Left renal pelvis (tissue), 4 donors: ENCODE results near the gene TK1. TPM values are rescaled to one million over a fixed set of nuclear protein-coding genes. Genes with fewer than 3 reads are reported as not detected.

ENCODE experiments used
- DNase-seq, 4 donors: peaks; one replicate each; pipeline ENCODE4 v3.0.0-alpha.2; 2013; ENCODE audit warnings: low read depth in 4 of 4, low spot score in 3 of 4
- polyA plus RNA-seq, 4 donors: library from polyadenylated mRNA; unstranded; fragments of 120-200 nt; gene quantifications; one replicate each; pipeline ENCODE4 v1.2.1, GENCODE V29; 2013; ENCODE audit not compliant: insufficient read length in 4 of 4

The TK1 gene
- polyA plus RNA-seq, 4 donors: 21.1 to 37.3 (median 25.9) TPM

DNA sequence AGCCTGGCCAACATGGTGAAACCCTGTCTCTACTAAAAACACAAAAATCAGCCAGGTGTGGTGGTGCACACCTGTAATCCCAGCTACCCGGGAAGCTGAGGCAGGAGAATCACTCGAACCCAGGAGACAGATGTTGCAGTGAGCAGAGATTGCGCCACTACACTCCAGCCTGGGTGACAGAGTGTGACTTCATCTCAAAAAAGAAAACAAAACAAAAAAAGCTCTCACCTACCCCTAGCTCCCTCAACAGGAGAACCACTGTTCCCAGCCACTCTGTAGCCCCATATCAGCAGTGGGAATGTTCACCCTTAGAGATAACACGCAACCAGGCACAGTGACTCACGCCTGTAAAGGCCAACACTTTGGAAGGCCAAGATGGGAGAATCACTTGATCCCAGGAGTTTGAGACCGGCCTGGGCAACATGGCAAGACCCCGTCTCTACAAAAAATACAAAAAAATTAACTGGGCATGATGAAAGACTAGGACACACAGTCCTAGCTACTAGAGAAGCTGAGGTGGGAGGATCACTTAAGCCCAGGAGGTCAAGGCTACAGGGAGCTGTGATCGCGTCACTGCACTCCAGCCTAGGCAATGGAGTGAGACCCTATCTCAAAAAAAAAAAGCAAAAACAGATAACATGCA is 50.9 kb downstream of the TK1 start:
- no peak for DNase-seq

DNA sequence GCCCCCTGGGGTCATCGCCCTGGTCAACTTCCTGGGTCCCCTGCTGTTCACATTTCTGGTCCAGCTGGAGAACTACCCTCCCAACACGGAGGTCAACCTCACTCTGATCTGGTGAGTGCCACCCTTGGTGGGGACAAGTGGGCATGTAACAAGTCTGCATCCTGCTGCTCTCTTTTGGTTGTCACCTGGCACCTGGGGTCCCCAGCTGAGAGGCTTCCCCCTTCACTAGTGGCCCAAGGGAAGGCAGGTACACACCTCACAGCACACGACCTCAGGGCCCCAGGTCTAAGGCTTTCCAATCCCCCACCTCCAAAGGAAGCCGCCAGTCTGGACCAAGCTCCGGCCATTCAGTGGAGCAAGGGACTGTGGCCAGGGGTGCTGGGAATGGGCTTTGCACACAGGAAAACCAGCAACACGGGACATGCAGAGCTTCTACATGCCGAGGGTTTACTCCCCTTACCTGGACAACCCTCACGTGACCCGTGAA is 51.9 kb downstream of the TK1 start:
- no peak for DNase-seq

DNA sequence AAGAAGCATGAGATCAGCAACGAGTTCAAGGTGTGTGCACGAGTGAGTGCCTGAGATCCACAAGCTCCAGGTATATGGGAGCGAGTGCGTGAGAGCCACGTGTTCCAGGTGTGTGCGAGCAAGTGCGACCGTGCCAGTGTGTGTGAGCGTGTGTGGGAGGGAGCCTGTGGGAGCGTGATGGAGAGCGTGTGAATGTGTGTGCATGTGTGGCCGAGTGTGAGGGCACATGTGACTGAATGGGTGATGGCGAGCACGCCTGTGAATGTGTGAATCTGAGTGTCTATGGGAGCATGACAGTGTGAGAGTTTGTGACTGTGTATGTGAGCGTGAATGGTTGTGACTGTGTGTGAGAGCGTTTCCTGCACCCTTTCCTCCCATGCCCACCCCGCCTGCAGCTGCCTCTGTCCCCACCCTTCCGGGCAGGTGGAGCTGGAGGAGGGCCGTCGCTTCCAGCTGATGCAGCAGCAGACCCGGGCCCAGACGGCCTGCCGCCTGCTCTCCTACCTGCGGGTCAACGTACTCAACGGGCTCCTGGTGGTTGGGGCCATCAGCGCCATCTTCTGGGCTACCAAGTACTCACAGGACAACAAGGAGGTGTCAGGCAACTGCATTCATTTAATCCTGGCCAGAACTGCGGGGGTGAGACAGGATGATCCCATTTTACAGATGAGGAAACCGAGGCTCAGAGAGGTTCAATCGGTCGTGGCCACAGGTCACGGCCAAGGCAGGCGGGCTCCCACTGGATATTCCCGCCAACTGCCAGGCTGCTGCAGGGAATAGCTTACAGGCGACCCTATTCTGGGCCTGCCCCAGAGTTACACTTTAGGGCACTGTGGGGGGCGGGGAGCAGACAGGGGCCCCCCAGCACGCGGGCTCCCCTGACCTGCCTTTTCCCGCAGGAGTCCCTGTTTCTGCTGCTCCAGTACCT is 52.6 kb downstream of the TK1 start:
- no peak for DNase-seq

DNA sequence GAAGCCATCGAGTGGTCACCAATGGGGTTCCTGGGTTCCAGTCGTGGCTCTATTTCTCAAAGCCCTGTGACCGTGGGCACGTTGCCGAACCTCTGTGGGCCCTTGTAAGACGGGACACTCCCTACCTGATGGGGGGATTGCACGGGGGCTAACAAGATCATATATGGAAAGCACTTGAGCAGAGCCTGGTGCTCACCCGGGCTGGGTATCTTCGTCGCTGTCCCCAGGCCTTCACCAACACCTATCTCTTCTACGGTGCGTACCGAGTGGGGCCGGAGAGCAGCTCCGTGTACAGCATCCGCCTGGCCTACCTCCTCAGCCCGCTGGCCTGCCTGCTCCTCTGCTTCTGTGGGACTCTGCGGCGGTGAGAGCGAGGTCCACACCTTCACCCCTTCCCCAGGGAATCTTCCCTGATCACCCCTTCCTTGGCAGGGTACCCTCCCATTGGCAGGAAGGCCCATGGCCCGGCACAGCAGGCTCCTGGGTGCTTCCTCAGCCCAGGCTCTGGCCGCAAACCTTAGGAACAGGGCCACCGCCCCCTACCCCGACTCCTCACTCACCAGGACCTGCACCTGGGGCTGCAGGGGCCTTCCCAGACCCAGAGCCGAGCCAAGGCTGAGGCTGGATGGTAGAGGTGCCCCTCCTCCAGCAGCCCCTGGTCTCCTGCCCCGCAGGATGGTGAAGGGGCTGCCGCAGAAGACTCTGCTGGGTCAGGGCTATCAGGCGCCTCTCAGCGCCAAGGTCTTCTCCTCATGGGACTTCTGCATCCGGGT is 53.5 kb downstream of the TK1 start:
- no peak for DNase-seq

DNA sequence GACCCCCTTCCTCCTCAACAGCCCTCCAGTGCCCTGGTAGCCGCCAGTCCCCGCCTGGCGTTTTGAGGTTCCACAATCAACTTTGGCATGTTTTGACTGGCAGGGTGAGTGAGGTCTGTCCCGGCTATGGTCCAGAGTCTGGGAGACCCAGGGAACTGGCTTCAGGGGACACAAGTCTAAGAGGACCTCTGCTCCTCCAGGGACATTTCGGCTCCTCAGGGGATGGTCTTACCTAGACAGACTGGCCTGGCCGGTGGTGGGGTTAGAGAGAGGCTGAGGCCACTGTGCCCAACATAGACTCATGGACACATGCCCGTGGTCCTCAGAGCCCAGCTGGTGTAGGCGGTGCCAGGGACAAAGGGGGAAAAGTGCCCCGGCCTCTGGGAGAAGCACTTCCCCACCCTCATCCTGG is 54.1 kb downstream of the TK1 start:
- DNase-seq: no peak

DNA sequence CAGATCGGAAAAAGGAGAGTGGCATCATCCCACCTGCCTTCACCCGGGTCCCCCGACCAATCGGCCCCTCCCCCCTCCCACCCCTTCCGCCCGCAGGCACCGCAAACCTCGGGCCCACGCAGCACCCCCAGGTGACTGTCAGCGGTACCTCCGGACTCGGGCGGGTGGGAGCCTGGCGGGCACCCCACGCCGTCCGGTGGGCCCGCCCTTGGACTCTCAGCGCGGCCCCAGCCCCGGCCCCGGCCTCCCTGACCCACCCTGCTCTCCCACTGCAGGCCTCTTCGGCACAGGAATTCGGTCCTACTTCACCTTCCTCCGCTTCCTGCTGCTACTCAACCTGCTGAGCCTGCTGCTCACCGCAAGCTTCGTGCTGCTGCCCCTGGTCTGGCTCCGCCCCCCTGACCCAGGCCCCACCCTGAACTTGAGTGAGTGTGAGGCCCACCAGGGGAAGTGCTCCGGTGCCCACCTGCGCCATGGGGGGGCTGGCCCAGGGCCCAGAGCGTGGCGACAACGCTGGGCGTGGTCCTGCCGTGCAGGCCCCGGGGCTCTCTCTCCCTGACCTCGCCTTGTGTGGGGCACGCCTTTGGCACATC is 54.7 kb downstream of the TK1 start:
- DNase-seq: no peak

DNA sequence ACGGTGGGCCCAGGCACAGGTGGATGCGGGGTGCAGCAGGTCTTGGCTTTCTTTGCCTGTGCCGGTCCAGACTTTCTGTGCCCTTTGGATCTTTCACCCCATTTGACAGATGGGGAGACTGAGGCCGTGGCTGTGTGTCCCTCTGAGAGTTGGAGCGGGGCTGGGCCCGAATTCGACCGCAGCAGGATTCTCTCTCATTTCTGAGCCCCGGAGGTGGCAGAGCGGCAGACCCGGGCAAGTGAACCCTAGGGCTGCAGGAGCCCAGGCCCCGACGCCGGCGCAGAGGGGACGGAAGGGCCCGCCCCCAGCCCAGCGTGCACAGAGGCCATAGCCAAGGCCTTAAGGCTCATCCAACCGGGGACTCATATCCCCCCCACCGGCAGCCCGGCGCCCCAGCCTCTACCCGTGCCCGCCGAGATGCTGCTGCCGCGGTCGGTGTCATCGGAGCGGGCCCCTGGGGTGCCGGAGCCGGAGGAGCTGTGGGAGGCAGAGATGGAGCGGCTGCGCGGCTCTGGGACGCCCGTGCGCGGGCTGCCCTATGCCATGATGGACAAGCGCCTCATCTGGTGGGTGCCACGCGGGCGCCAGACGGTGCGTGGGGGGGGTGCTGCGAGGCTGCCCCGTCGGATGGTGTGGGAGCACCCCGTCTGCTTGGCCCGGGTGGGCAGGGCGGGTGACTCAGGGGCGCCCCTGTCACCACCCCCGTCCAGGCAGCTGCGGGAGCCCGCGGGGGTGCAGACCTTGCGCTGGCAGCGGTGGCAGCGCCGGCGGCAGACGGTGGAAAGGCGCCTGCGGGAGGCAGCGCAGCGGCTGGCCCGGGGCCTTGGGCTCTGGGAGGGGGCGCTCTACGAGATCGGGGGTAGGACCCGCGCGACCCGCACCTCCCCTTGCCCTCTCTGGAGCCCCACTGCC is 55.4 kb downstream of the TK1 start:
- DNase-seq: no peak

DNA sequence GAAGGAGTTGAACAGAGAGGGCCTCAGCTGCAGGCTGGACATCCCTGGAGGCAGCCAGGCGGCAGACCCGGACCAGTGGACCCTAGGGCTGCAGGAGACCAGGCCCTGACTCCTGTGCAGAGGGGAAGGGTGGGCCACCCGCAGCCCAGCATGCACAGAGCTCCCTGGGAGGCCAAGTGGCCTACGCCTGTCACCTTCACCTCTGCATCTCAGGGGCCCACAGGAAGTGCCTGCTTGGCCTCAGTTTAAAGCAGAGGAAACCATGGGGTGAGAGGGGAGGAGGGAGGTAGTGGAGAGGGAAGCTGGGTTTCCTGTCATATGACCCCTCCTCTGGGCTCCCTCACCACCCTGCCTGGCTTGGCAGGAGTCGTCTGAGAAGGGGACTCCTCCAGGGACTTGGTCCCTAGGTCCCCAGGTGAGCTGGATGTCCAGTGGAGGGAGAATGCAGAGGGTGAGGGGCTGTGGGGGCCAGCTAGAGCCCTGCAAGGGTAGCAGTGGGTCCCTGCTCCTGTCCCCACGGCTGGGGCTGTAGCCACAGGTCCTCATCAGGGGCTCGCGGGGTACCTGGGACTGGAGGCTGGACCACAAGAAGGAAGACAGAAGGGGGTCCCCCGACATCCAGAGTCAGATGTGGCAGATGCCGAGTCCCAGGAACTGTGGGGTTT is 56.3 kb downstream of the TK1 start, which contains the start of gene TMC8:
TMC8 (plus strand) TSS at position 335 of the 665 bp plus-strand sequence. CDS start 818 bp downstream, outside the sequence.
- no peak for DNase-seq

DNA sequence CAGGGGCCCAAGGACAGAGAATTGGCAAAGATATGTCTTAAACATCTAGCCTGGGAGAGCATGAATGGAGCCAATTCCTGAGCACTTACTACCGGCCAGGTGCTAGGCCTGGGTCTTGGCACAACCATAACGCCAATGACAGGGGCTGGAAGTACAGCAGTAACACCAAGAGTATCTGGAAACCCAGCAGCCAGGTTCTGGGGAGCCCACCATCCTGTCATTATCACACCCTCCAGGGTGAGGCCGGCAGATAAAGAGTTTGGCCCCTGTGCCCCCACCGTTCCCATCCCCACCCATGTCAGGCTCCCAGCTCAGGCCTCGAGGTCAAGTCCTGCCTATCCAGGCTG is 56.8 kb downstream of the TK1 start:
- DNase-seq: no peak

DNA sequence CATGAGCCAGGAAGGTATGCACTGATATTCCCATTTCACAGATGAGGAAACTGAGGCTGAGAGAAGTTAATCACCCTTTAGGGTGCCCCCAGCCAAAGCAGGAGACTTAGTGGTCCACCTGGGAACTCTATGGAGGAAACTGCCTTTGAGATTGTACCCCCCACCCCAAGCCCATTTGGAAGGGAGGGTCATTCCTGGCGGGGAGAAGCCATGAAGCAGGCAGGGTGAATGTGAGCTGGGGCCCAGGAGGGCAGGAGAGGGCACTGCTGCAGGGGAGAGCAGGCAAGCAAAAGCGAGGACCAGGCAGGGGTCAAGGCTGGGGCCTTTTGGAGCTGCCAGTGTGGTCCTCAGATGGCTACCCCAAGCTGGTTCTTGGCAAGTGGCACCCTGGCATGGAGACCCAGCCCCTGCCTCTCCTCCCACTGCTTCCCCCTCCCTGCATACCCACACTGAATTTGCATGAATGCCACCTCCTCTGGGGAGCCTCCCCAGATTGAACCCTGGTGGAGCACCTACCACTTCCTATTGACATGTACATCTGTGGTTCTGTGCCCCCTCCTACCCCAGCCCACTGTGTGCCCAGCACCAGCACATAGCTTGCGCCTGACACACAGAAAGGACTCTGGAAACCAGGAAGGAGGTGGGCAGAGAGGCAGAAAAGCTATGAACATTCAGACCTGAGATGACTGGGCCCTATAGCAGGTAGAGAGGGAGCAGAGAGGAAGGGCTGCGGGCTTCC is 57.3 kb downstream of the TK1 start:
- DNase-seq: no peak

DNA sequence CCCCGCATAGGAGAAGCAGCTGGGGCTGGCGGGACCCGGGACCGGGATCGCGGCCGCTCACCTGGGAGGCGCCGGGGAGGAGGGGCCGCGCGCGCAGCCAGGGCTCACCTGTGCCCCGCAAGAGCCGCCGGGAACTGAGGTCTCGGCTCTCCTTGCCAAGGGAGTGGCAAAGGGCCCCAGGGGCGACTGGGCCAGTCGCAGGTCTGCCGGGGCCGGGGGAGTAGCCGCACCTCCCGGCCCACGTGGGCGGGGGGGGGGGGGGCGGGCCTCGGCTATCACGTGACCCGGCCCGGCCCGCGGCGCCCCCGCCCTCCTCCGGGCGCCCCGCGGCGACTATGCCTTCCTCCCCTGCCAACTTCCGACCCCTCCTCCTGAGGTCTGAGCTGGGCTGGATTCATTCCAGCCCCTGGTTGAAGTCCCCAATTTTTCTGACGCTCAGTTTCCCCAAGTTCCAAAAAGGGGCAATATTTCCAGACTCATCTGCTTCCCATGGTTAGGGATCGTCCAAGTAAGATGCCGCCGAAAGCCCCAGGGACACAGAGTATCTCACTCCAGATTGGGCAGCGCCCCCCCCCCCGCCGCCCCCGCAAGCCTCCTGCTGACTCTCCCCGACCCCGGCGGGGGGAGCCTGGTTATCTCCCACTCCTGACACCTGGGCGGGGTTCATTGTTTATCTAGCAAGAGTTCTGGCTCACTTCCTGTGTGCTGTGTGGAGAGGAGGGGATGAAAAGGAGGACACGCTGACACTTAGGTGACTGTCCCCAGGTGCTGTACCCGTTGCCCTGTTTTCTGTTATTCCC is 58.1 kb downstream of the TK1 start, which contains the start of gene TMC6:
TMC6 (minus strand) TSS at position 205 of the 800 bp plus-strand sequence. CDS start 1,923 bp downstream, outside the sequence.
- no peak for DNase-seq

DNA sequence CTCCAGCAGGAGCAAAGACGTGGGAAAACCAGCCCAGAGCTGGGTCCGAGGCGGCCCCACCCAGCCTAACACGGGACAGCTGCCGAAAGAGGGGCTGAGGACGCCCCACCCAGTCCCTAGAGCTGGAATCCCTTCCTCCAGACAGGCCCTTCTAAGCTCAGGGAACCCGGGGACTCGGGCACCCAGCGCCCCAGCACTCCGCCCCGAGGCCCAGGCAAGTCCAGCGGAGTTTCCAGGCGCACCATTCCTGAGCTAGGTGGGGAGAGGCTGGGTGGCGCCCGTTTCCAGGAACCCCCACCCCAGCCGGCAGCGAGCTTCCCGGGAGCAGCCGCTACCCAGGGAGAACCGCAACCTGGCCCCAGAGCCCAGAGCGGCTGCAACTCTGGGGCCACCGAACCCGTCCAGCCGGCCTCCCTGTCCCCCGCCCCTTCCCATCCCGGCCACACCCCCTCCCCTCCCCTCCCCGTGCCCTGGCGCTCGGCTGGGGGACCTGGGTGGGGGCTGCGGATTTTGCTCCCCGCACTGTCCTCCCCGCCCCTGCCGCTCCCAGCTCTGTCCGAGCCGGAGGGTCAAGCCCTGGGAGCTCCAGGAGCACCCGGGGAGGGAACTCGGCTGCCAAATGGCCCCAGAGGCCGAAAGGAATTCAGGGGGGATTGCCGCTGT is 58.8 kb downstream of the TK1 start:
- no peak for DNase-seq

DNA sequence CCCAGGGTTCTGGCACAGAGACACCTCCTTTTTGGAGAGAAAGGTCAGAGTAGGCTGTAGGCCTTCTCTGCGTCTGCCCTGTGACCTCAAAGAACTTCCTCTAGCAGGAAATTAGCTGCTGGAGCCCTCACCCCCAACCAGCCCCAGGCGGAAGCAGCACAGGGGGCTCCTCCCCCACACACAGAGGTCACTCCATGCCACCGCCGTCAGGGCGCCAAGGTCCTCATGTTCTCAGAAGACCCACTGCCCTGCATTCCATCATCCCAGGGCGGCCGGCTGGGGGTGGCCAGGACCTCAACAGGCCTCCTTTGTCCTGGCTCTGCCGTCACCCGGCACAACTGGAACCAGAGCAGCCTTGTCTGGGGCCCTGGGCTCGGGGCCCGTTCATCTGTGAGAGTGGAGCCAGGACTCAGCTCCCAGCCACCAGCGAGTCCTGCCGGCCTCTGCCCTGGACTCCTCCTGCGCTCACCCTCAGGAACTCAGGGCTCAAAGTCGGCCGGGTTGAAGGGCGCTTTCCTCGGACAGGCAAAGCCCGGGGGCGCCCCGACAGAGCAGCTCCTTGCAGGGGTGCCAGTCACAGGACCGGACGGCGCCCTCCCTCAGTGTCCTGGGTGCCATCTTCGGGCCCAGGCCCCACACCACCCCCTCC is 59.5 kb downstream of the TK1 start:
- no peak for DNase-seq

DNA sequence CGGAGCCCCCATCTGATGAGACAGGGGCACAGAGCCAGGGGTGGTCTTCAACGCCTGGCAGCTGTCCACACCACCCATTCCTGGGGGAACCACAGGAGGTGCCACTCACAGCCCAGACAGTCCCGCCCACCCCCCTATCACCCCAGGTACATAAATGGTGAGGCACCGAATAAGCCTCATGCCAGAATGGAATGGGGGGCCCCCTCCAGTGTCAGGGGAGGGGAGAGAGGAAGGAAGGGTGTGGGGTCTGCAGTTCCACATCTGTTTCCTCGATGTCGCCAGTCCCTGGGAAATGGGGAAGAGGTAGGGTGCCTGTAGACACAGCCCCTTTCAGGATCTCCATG is 60.0 kb downstream of the TK1 start:
- no peak for DNase-seq

DNA sequence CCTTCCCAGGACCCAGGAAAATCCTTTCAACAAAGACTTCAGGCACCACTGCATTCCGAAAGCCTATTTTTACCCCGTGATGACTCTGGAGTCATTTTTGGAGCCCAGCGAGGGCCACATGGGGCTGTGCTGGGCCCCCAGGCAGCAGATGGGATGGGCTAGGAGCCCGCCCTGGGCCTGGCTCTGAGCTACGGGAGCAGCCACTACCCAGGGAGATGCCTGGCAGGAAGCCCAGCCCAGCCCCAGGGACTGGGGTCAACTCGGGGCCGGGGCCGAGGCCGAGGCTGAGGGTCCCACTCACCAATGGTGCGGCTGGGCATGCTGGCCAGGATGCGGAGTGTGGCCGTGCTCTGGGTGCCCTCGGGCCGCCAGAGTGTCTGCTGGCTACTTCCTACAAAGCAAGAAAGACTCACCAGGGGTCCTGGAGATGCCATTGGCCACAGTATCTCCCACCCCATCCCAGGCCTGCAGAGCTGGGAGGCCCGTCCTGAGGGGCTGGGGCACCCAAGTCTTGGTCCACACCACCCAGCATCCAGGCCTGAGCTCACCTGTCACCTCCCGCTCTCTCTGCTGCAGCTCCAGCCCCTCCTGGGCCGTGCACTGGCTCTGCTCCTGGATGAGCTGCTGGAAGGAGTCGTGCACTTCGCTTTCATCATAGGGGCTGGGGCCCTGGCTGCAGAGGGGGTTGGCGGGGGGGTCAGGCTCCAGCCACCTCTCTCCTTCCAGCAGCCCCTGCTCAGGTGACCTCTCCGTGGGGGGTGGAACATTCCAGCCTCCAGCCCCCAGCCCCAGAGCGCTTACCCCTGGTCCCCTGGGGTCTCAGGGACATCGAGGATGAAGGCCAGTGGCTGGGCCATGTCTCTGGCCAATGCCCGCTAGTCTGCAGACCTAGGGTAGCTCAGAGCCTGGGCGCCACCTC is 60.6 kb downstream of the TK1 start:
- no peak for DNase-seq
